OCI-LY7 (cell line): ENCODE measurements around the gene SSBP2.

Experiments
- CTCF ChIP-seq: fragments of 200-600 bp; sonication (generic); conservative IDR thresholded peaks from 2 replicates; pipeline ENCODE4 v1.5.1; 2014; ENCODE audit warnings: mild to moderate bottlenecking, antibody characterized with exemption, low read length, moderate library complexity, mixed read lengths
- EZH2phosphoT487 ChIP-seq: fragments of 200-600 bp; sonication (generic); IDR thresholded peaks from 2 replicates; pipeline ENCODE4 v1.6.1; 2018; ENCODE audit warnings: low read depth, borderline replicate concordance, mild to moderate bottlenecking, mixed run types, antibody characterized with exemption, low read length, moderate library complexity, mixed read lengths

GRCh38 chr5:81393430-81393782 lies 357.5 kb downstream of the SSBP2 start:
- TF ChIP-seq CTCF: no peak
- TF ChIP-seq EZH2phosphoT487: no peak
